HepG2 (cell line): Measurements from ENCODE around the gene PKD1L1. TPM values are rescaled to one million over a fixed set of nuclear protein-coding genes. Genes with fewer than 3 reads are reported as not detected.

Source experiments
- ATAC-seq: fragments of 200-7000 bp; cut with Tn5 transposase; 3 replicates; pipeline ENCODE4 v1.9.1; 2020; ENCODE audit warnings: mild to moderate bottlenecking, moderate library complexity
- BruUV-seq: library from RNA; stranded (reverse); fragments of 400-500 nt; replicated peaks from 2 replicates; lab custom pipeline; 2021; lab: Mats Ljungman, UMichigan
- CTCF ChIA-PET: fragments of 300-600 bp; formaldehyde crosslinking; extraction: SDS; loops from one replicate; lab custom pipeline; 2021; ENCODE audit warnings: low total read pairs, inconsistent platforms, low intra/inter-chr PET ratio; lab: Yijun Ruan, JAX
- POLR2A ChIA-PET: fragments of 350-600 bp; sonication (Branson Sonifier 250); formaldehyde crosslinking; loops from one replicate; lab custom pipeline; 2020; ENCODE audit warnings: antibody characterized with exemption, inconsistent platforms; lab: Yijun Ruan, JAX
- DNase-seq: peaks from one replicate; pipeline ENCODE4 v3.0.0-alpha.2; 2015; ENCODE audit warnings: low spot score
- FAIRE-seq: peaks from 3 replicates; lab custom pipeline; 2011; peaks lifted over from hg19 to GRCh38; lab: Jason Lieb, UNC
- H2AFZ ChIP-seq: one replicate; pipeline ENCODE4 v1.6.1; 2011; ENCODE audit warnings: low read length, inconsistent platforms
- H3K27ac ChIP-seq: fragments of 300-600 bp; 3 replicates; pipeline ENCODE4 v1.8.0; 2011; ENCODE audit warnings: mixed run types, mild to moderate bottlenecking, mixed read lengths, low read length, inconsistent platforms; ENCODE audit not compliant: insufficient read depth; ENCODE audit errors: extremely low read length
- H3K27me3 ChIP-seq, 2 experiments: fragments of 200-600 bp in 1 of 2; 2 replicates in 1 of 2; 3 replicates in 1 of 2; pipeline versions ENCODE4 v1.6.0 to v1.8.0; 2011; ENCODE audit warnings: low read length in 2 of 2, mild to moderate bottlenecking in 2 of 2, moderate library complexity in 2 of 2, inconsistent platforms in 1 of 2; ENCODE audit not compliant: insufficient read depth in 2 of 2, control insufficient read depth in 1 of 2
- H3K36me3 ChIP-seq, 2 experiments: fragments of 200-600 bp in 1 of 2; replicated peaks in 1 of 2; 2 replicates in 1 of 2; 3 replicates in 1 of 2; pipeline versions ENCODE4 v1.5.1 to v1.8.0; 2011; ENCODE audit warnings: low read length in 2 of 2, inconsistent platforms in 1 of 2; ENCODE audit not compliant: insufficient read depth in 2 of 2, control insufficient read depth in 1 of 2
- H3K4me1 ChIP-seq: 2 replicates; pipeline ENCODE4 v1.5.1; 2012; ENCODE audit warnings: low read length, inconsistent platforms; ENCODE audit not compliant: insufficient read depth
- H3K4me2 ChIP-seq: 2 replicates; pipeline ENCODE4 v1.6.0; 2011; ENCODE audit warnings: low read depth, low read length, inconsistent platforms
- H3K4me3 ChIP-seq, 3 experiments: fragments of 200-600 bp in 1 of 3; sonication (generic), shearing (Covaris generic) in 1 of 3; replicated peaks in 1 of 3; 2 replicates each; pipeline ENCODE4 v1.5.1; 2011 to 2016; ENCODE audit warnings: low read length in 3 of 3, inconsistent platforms in 2 of 3, low read depth in 2 of 3, mild to moderate bottlenecking in 2 of 3, control low read depth in 1 of 3, mixed read lengths in 1 of 3; ENCODE audit not compliant: insufficient read depth in 1 of 3
- H3K79me2 ChIP-seq: one replicate; pipeline ENCODE4 v1.6.1; 2011; ENCODE audit warnings: low read length, inconsistent platforms; ENCODE audit not compliant: insufficient read depth
- H3K9ac ChIP-seq: 2 replicates; pipeline ENCODE4 v1.6.0; 2011; ENCODE audit warnings: mild to moderate bottlenecking, low read depth, low read length, inconsistent platforms; ENCODE audit not compliant: insufficient read depth
- H3K9me3 ChIP-seq: 2 replicates; pipeline ENCODE4 v1.5.1; 2012; ENCODE audit warnings: mild to moderate bottlenecking, low read length
- H4K20me1 ChIP-seq: 2 replicates; pipeline ENCODE4 v1.6.0; 2011; ENCODE audit warnings: inconsistent platforms, mild to moderate bottlenecking, low read length, moderate library complexity; ENCODE audit not compliant: insufficient read depth
- ATF7 ChIP-seq, 2 experiments: fragments of 450-650 bp in 1 of 2; sonication (generic) in 1 of 2; formaldehyde crosslinking in 1 of 2; IDR thresholded peaks; 2 replicates each; pipeline versions ENCODE4 v1.4.0 to v1.6.1; 2016 to 2020; ENCODE audit warnings: antibody characterized with exemption in 1 of 2, mild to moderate bottlenecking in 1 of 2, missing genetic modification reagents in 1 of 2
- CREB1 ChIP-seq, 2 experiments: fragments of 450-650 bp in 1 of 2; IDR thresholded peaks; 2 replicates each; pipeline ENCODE4 v1.6.1; 2016 to 2017; ENCODE audit warnings: control low read depth in 1 of 2, mild to moderate bottlenecking in 1 of 2, missing compliant biosample characterization in 1 of 2, missing genetic modification characterization in 1 of 2
- RBM22 ChIP-seq: fragments of 200-400 bp; formaldehyde crosslinking; optimal IDR thresholded peaks from 2 replicates; pipeline ENCODE3; 2017; ENCODE audit warnings: mild to moderate bottlenecking, low read length, moderate library complexity
- RORA ChIP-seq: sonication (generic); formaldehyde crosslinking; IDR thresholded peaks from 2 replicates; pipeline ENCODE4 v1.5.0; 2020; ENCODE audit warnings: mild to moderate bottlenecking, missing genetic modification reagents, moderate library complexity
- RXRB ChIP-seq: IDR thresholded peaks from 2 replicates; pipeline ENCODE4 v1.6.1; 2016; ENCODE audit warnings: borderline replicate concordance, missing genetic modification reagents, missing compliant biosample characterization
- ZNF574 ChIP-seq: sonication (generic); formaldehyde crosslinking; IDR thresholded peaks from 2 replicates; pipeline ENCODE4 v1.4.0; 2020; ENCODE audit warnings: missing genetic modification reagents
- WGBS: methylation state at CpG from one replicate; pipeline ENCODE4 v1.1.6; 2017; ENCODE audit warnings: low lambda C conversion rate; 5-methylcytosine and 5-hydroxymethylcytosine counted together
- in situ Hi-C: cut with HindIII; loops from 2 replicates; pipeline ENCODE4 v1.10.0; 2017; ENCODE audit warnings: low pct_unique_long_range_greater_than_20kb; ENCODE audit not compliant: extremely low pct_ligation_motif_present
- intact Hi-C: fragments of 100-400 bp; cut with micrococcal nuclease; formaldehyde crosslinking; loops from one replicate; pipeline ENCODE4 v1.10.0; 2022; ENCODE audit not compliant: unreplicated experiment
- polyA plus RNA-seq, 8 experiments: library from polyadenylated mRNA; depleted of rRNA in 3 of 8; stranded (reverse) in 7 of 8; unstranded in 1 of 8; fragments of >200 nt; fragmentation: Illumina TruSeq in 4 of 8; extraction: Trizol in 4 of 8; gene quantifications; 2 replicates each; pipeline versions ENCODE4 v1.2.1 to v1.2.3, GENCODE V29; 2011 to 2016; ENCODE audit warnings: low read depth in 4 of 8, missing spikeins in 1 of 8, mixed read lengths in 1 of 8; ENCODE audit not compliant: insufficient read depth in 1 of 8
- total RNA-seq, 5 experiments: library from RNA; depleted of rRNA; stranded (reverse); fragments of >200 nt; fragmentation: Illumina TruSeq; extraction: Trizol; gene quantifications; 2 replicates each; pipeline ENCODE4 v1.2.3, GENCODE V29; 2016; ENCODE audit warnings: low read depth in 1 of 5

The PKD1L1 gene
- total and polyA plus RNA-seq, 2 of the 13 experiments (the other 11 are each of a cell fraction or from before 2014, with no cell fraction given) = 0.01 TPM; not detected in 1

- WGBS = 37% methylated on average over 15 of the region's 17 CpGs
- Histone ChIP-seq H3K36me3 (no peaks in the 10 kb centered on the region), H3K27me3 (peaks cover 0 to 3% of the 10 kb centered on the region in 2 experiments; a peak in 2 of 5 replicates), H3K4me2 (no peak overlapping the region), H3K27ac (no peak overlapping the region), H3K4me3 (no peak overlapping the region), H2AFZ (no peak overlapping the region), H3K9me3 (no peaks in the 10 kb centered on the region), H3K79me2 (no peaks in the 10 kb centered on the region), H3K9ac (no peak overlapping the region), H4K20me1 (no peaks in the 10 kb centered on the region), H3K4me1 (peaks cover 9% of the 10 kb centered on the region)
- in situ Hi-C loops = loop anchor here (5.0 kb wide), 1 partner anchor 175 kb away; no protein-coding TSS in a partner anchor
- no peak for ATAC-seq
- TF ChIP-seq ZNF574 (CRISPR knock-in tag) (no peak), RORA (CRISPR knock-in tag) (no peak)
- no peak for FAIRE-seq
- CTCF ChIA-PET = no interaction called here
- intact Hi-C loops = no loop called here
- POLR2A ChIA-PET = no interaction called here
- no TSS peak for BruUV-seq
- DNase-seq = no peak
These were observed 11.1 kb downstream of the PKD1L1 start for GRCh38 chr7:47937065-47937687.

GRCh38 chr7:47936323-47936722 lies 11.9 kb downstream of the PKD1L1 start:
- CTCF ChIA-PET = no interaction called here
- BruUV-seq = no TSS peak

More at GRCh38 chr7:47936323-47936722, 11.9 kb downstream of the PKD1L1 start:
- TF ChIP-seq RBM22 = no peak
- TF ChIP-seq RXRB (CRISPR knock-in tag) = no peak
- TF ChIP-seq ATF7 (IDR thresholded peaks at IDR 0.05) = peak; percentile 63; the same call in 1 of the 2 replicates
- TF ChIP-seq ATF7 (CRISPR knock-in tag; IDR thresholded peaks at IDR 0.05) = no peak
- TF ChIP-seq CREB1 (IDR thresholded peaks at IDR 0.05) = peak; percentile 25; the same call in 1 of the 2 replicates
- TF ChIP-seq CREB1 (CRISPR knock-in tag; IDR thresholded peaks at IDR 0.05) = no peak
- FAIRE-seq = no peak
- Histone ChIP-seq H3K27me3 (peaks cover 0 to 3% of the 10 kb centered on the region in 2 experiments; a peak in 2 of 5 replicates), H3K4me2 (no peak overlapping the region), H3K4me1 (peaks cover 9% of the 10 kb centered on the region), H3K9ac (no peak overlapping the region), H4K20me1 (no peaks in the 10 kb centered on the region), H3K9me3 (no peaks in the 10 kb centered on the region), H2AFZ (no peak overlapping the region), H3K79me2 (no peaks in the 10 kb centered on the region), H3K36me3 (no peaks in the 10 kb centered on the region), H3K27ac (no peak overlapping the region), H3K4me3 (no peak overlapping the region)
- 38% methylated on average over 4 of the region's 4 CpGs for WGBS
- no peak for ATAC-seq
- in situ Hi-C loops = loop anchor here (5.0 kb wide), 1 partner anchor 176 kb away; no protein-coding TSS in a partner anchor
- DNase-seq = no peak
- POLR2A ChIA-PET = no interaction called here
- intact Hi-C loops = no loop called here
